OCI-LY7 (cell line): ENCODE results near the gene MINDY4B. TPM values are rescaled to one million over a fixed set of nuclear protein-coding genes. Genes with fewer than 3 reads are reported as not detected.

Experiments used
- BruUV-seq: library from RNA; stranded (reverse); fragments of 400-500 nt; replicated peaks from 2 replicates; lab custom pipeline; 2021; lab: Mats Ljungman, UMichigan
- CTCF ChIA-PET: fragments of 300-600 bp; sonication (Branson Sonifier 250); formaldehyde crosslinking; loops from one replicate; lab custom pipeline; 2022; ENCODE audit warnings: antibody characterized with exemption; ENCODE audit not compliant: unreplicated experiment; lab: Charles Lee
- POLR2A ChIA-PET: fragments of 300-600 bp; sonication (Branson Sonifier 250); formaldehyde crosslinking; loops from one replicate; lab custom pipeline; 2022; ENCODE audit warnings: antibody characterized with exemption; lab: Charles Lee
- DNase-seq: peaks from one replicate; pipeline ENCODE4 v3.0.0-alpha.2; 2015; ENCODE audit warnings: low spot score
- H2AFZ ChIP-seq: fragments of 200-600 bp; sonication (generic), shearing (Covaris generic); 2 replicates; pipeline ENCODE4 v1.6.1; 2014; ENCODE audit warnings: mild to moderate bottlenecking, antibody characterized with exemption, low read length, moderate library complexity
- H3K27ac ChIP-seq: fragments of 200-600 bp; sonication (generic); 2 replicates; pipeline ENCODE4 v1.5.1; 2014; ENCODE audit warnings: mixed run types, low read depth, mild to moderate bottlenecking, moderate library complexity, low read length, inconsistent platforms; ENCODE audit not compliant: poor library complexity, severe bottlenecking
- H3K36me3 ChIP-seq: fragments of 200-600 bp; sonication (generic); 2 replicates; pipeline ENCODE4 v1.6.1; 2014; ENCODE audit warnings: mild to moderate bottlenecking, antibody characterized with exemption, low read length, moderate library complexity, mixed read lengths; ENCODE audit not compliant: insufficient read depth
- H3K4me1 ChIP-seq: fragments of 200-600 bp; sonication (generic); 2 replicates; pipeline ENCODE4 v1.5.1; 2014; ENCODE audit warnings: mild to moderate bottlenecking, low read length; ENCODE audit not compliant: insufficient read depth, poor library complexity, severe bottlenecking
- H3K4me2 ChIP-seq: fragments of 200-600 bp; sonication (generic); 2 replicates; pipeline ENCODE4 v1.6.1; 2014; ENCODE audit warnings: mild to moderate bottlenecking, low read length
- H3K4me3 ChIP-seq: fragments of 200-600 bp; sonication (generic); 2 replicates; pipeline ENCODE4 v1.5.1; 2014; ENCODE audit warnings: mild to moderate bottlenecking, low read depth, low read length; ENCODE audit not compliant: poor library complexity, severe bottlenecking
- H3K79me2 ChIP-seq: fragments of 200-600 bp; sonication (generic); 2 replicates; pipeline ENCODE4 v1.6.1; 2016; ENCODE audit warnings: low read depth, mild to moderate bottlenecking, low read length, moderate library complexity, mixed read lengths; ENCODE audit not compliant: insufficient read depth
- H3K9me2 ChIP-seq: fragments of 200-600 bp; sonication (generic); 2 replicates; pipeline ENCODE4 v1.6.1; 2016; ENCODE audit warnings: mild to moderate bottlenecking, low read length, mixed read lengths; ENCODE audit not compliant: insufficient read depth
- H3K9me3 ChIP-seq: fragments of 200-600 bp; sonication (generic); 2 replicates; pipeline ENCODE4 v1.6.1; 2014; ENCODE audit warnings: mild to moderate bottlenecking, mixed run types, low read length, mixed read lengths
- H4K20me1 ChIP-seq: fragments of 200-600 bp; sonication (generic); 2 replicates; pipeline ENCODE4 v1.6.1; 2014; ENCODE audit warnings: mild to moderate bottlenecking, antibody characterized with exemption, low read length, moderate library complexity, mixed read lengths; ENCODE audit not compliant: insufficient read depth
- EZH2phosphoT487 ChIP-seq: fragments of 200-600 bp; sonication (generic); IDR thresholded peaks from 2 replicates; pipeline ENCODE4 v1.6.1; 2018; ENCODE audit warnings: low read depth, borderline replicate concordance, mild to moderate bottlenecking, mixed run types, antibody characterized with exemption, low read length, moderate library complexity, mixed read lengths
- intact Hi-C: fragments of 100-400 bp; cut with micrococcal nuclease; formaldehyde crosslinking; loops from one replicate; pipeline ENCODE4 v1.10.0; 2022; ENCODE audit not compliant: unreplicated experiment
- total RNA-seq, 2 experiments: library from RNA; depleted of rRNA in 1 of 2; stranded (reverse); fragments of >200 nt in 1 of 2; shearing (Covaris generic) in 1 of 2; gene quantifications; 2 replicates each; pipeline ENCODE4 v1.2.3, GENCODE V29; 2014 to 2022
- TF ChIP-seq, protein P1 (sequence below): fragments of 200-600 bp; sonication (generic); conservative IDR thresholded peaks from 2 replicates; pipeline ENCODE4 v1.5.1; 2014; ENCODE audit warnings: mild to moderate bottlenecking, antibody characterized with exemption, low read length, moderate library complexity, mixed read lengths

Gene MINDY4B
- total RNA-seq, 2 experiments from 2014 or later: not detected

- Histone ChIP-seq H3K27ac (no peak overlapping the region), H3K79me2 (no peaks in the 10 kb centered on the region), H3K36me3 (no peaks in the 10 kb centered on the region), H2AFZ (no peak overlapping the region), H4K20me1 (no peaks in the 10 kb centered on the region), H3K4me1 (no peaks in the 10 kb centered on the region), H3K9me2 (no peaks in the 10 kb centered on the region), H3K4me3 (no peak overlapping the region), H3K9me3 (no peaks in the 10 kb centered on the region), H3K4me2 (no peak overlapping the region)
- ChIA-PET POLR2A (interaction anchor here (0.5 to 0.6 kb wide), 2 partner anchors 14 to 141 kb away, joined by 3 read pairs; no protein-coding TSS in a partner anchor), CTCF (no interaction called here)
- BruUV-seq: no TSS peak
- TF ChIP-seq EZH2phosphoT487: no peak
- TF ChIP-seq, protein P1, sequence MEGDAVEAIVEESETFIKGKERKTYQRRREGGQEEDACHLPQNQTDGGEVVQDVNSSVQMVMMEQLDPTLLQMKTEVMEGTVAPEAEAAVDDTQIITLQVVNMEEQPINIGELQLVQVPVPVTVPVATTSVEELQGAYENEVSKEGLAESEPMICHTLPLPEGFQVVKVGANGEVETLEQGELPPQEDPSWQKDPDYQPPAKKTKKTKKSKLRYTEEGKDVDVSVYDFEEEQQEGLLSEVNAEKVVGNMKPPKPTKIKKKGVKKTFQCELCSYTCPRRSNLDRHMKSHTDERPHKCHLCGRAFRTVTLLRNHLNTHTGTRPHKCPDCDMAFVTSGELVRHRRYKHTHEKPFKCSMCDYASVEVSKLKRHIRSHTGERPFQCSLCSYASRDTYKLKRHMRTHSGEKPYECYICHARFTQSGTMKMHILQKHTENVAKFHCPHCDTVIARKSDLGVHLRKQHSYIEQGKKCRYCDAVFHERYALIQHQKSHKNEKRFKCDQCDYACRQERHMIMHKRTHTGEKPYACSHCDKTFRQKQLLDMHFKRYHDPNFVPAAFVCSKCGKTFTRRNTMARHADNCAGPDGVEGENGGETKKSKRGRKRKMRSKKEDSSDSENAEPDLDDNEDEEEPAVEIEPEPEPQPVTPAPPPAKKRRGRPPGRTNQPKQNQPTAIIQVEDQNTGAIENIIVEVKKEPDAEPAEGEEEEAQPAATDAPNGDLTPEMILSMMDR: no peak
- no peak for DNase-seq
- intact Hi-C loops: no loop called here
Measured at GRCh38 chr3:150917951-150918350, 12.7 kb upstream of the MINDY4B start.

- Histone ChIP-seq H3K4me2 (no peak overlapping the region), H3K9me3 (no peaks in the 10 kb centered on the region), H3K36me3 (no peaks in the 10 kb centered on the region), H2AFZ (no peak overlapping the region), H3K79me2 (no peaks in the 10 kb centered on the region), H3K4me3 (no peak overlapping the region), H3K27ac (no peak overlapping the region), H4K20me1 (no peaks in the 10 kb centered on the region), H3K4me1 (no peaks in the 10 kb centered on the region), H3K9me2 (no peaks in the 10 kb centered on the region)
- no TSS peak for BruUV-seq
- POLR2A ChIA-PET: no interaction called here
- no peak for DNase-seq
- intact Hi-C loops: no loop called here
- CTCF ChIA-PET: no interaction called here
- TF ChIP-seq, protein P1: no peak
- no peak for TF ChIP-seq EZH2phosphoT487
Measured at GRCh38 chr3:150913133-150913922, 8.1 kb upstream of the MINDY4B start.

GRCh38 chr3:150912501-150912900 is 7.3 kb upstream of the MINDY4B start:
- intact Hi-C loops: no loop called here
- CTCF ChIA-PET: no interaction called here
- TF ChIP-seq, protein P1: no peak
- no peak for TF ChIP-seq EZH2phosphoT487
- no peaks in the 10 kb centered on the region for H3K4me1 ChIP-seq
- no TSS peak for BruUV-seq
- no peak overlapping the region for H3K4me3 ChIP-seq
- no peaks in the 10 kb centered on the region for H3K9me3 ChIP-seq
- no peaks in the 10 kb centered on the region for H3K36me3 ChIP-seq
- no peaks in the 10 kb centered on the region for H3K79me2 ChIP-seq
- no peaks in the 10 kb centered on the region for H3K9me2 ChIP-seq
- H3K4me2 ChIP-seq: no peak overlapping the region
- no peaks in the 10 kb centered on the region for H4K20me1 ChIP-seq
- no peak overlapping the region for H2AFZ ChIP-seq
- H3K27ac ChIP-seq: no peak overlapping the region
- no peak for DNase-seq
- POLR2A ChIA-PET: no interaction called here
